DND-41 (cell line): ENCODE results near the gene ASPM.

Experiments
- ATAC-seq: fragments of 200-7000 bp; cut with Tn5 transposase; 3 replicates; pipeline ENCODE4 v1.9.1; 2021; ENCODE audit warnings: low read depth; ENCODE audit not compliant: insufficient read depth
- DNase-seq: peaks from one replicate; pipeline ENCODE4 v3.0.0-alpha.2; 2020
- H2AFZ ChIP-seq: 2 replicates; pipeline ENCODE4 v1.6.0; 2012; ENCODE audit warnings: low read depth, low read length
- H3K27ac ChIP-seq: 2 replicates; pipeline ENCODE4 v1.5.1; 2012; ENCODE audit warnings: low read length, inconsistent platforms
- H3K27me3 ChIP-seq: fragments of 200-600 bp; sonication (generic); 2 replicates; pipeline ENCODE4 v1.6.0; 2012; ENCODE audit warnings: low read length, mild to moderate bottlenecking, inconsistent platforms; ENCODE audit not compliant: insufficient read depth, poor library complexity
- H3K36me3 ChIP-seq: 2 replicates; pipeline ENCODE4 v1.5.1; 2012; ENCODE audit warnings: low read length, inconsistent platforms; ENCODE audit not compliant: insufficient read depth
- H3K4me1 ChIP-seq: 2 replicates; pipeline ENCODE4 v1.5.1; 2012; ENCODE audit warnings: mild to moderate bottlenecking, low read length; ENCODE audit not compliant: insufficient read depth
- H3K4me2 ChIP-seq: 2 replicates; pipeline ENCODE4 v1.6.0; 2012; ENCODE audit warnings: mild to moderate bottlenecking, moderate library complexity, low read length, inconsistent platforms; ENCODE audit not compliant: insufficient read depth
- H3K4me3 ChIP-seq, 2 experiments: fragments of 200-600 bp in 1 of 2; shearing (Covaris generic) in 1 of 2; 2 replicates each; pipeline ENCODE4 v1.5.1; 2012 to 2016; ENCODE audit warnings: inconsistent platforms in 2 of 2, low read length in 2 of 2, mild to moderate bottlenecking in 2 of 2, low read depth in 1 of 2, moderate library complexity in 1 of 2
- H3K79me2 ChIP-seq: 2 replicates; pipeline ENCODE4 v1.6.0; 2012; ENCODE audit warnings: low read length, inconsistent platforms; ENCODE audit not compliant: insufficient read depth
- H3K9ac ChIP-seq: 2 replicates; pipeline ENCODE4 v1.6.0; 2012; ENCODE audit warnings: low read depth, mild to moderate bottlenecking, inconsistent platforms, low read length, moderate library complexity
- H3K9me3 ChIP-seq: 2 replicates; pipeline ENCODE4 v1.5.1; 2012; ENCODE audit warnings: low read length, moderate library complexity, mild to moderate bottlenecking, inconsistent platforms; ENCODE audit not compliant: insufficient read depth, severe bottlenecking
- H4K20me1 ChIP-seq: 2 replicates; pipeline ENCODE4 v1.6.0; 2012; ENCODE audit warnings: low read length; ENCODE audit not compliant: insufficient read depth
- EZH2 ChIP-seq: IDR thresholded peaks from 3 replicates; pipeline ENCODE4 v1.6.1; 2012; ENCODE audit warnings: borderline replicate concordance, low read depth, mild to moderate bottlenecking, moderate library complexity, low read length, inconsistent platforms; ENCODE audit not compliant: severe bottlenecking
- TF ChIP-seq, protein P1 (sequence below): IDR thresholded peaks from 2 replicates; pipeline ENCODE4 v1.5.1; 2012; ENCODE audit warnings: borderline replicate concordance, low read length, moderate library complexity, mild to moderate bottlenecking; ENCODE audit not compliant: poor library complexity, severe bottlenecking; ENCODE audit errors: extremely low read depth

ASPM gene

DNA sequence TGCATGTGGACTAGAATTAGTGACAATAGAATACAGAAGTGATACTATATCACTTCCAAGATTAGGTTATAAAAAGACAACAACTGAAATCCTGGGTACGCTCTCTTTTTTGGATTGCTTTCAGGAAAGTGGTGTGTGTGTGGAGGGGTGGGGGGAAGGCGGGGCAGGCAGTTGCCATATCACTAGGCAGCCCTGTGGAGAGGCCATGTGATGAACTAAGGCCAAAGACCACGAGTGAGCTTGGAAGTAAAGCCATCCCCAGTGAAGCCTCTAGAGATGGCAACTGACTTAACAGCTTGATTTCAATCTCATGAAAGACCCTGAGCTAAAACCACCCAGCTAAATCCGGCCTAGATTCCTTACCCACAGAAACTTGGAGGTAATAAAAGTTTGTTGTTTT lies 6.2 kb upstream of the ASPM start:
- no peaks in the 10 kb centered on the region for H3K27me3 ChIP-seq
- DNase-seq (no peak), ATAC-seq (no peak)
- H3K4me2 ChIP-seq: no peak overlapping the region
- no peaks in the 10 kb centered on the region for H4K20me1 ChIP-seq
- TF ChIP-seq, protein P1, sequence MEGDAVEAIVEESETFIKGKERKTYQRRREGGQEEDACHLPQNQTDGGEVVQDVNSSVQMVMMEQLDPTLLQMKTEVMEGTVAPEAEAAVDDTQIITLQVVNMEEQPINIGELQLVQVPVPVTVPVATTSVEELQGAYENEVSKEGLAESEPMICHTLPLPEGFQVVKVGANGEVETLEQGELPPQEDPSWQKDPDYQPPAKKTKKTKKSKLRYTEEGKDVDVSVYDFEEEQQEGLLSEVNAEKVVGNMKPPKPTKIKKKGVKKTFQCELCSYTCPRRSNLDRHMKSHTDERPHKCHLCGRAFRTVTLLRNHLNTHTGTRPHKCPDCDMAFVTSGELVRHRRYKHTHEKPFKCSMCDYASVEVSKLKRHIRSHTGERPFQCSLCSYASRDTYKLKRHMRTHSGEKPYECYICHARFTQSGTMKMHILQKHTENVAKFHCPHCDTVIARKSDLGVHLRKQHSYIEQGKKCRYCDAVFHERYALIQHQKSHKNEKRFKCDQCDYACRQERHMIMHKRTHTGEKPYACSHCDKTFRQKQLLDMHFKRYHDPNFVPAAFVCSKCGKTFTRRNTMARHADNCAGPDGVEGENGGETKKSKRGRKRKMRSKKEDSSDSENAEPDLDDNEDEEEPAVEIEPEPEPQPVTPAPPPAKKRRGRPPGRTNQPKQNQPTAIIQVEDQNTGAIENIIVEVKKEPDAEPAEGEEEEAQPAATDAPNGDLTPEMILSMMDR: no peak
- no peak for TF ChIP-seq EZH2
- H3K4me1 ChIP-seq: peaks cover 3% of the 10 kb centered on the region
- no peaks in the 10 kb centered on the region for H3K36me3 ChIP-seq
- H3K9ac ChIP-seq: no peak overlapping the region
- no peak overlapping the region for H2AFZ ChIP-seq
- H3K79me2 ChIP-seq: no peaks in the 10 kb centered on the region
- no peak overlapping the region for H3K27ac ChIP-seq
- H3K4me3 ChIP-seq: no peak overlapping the region
- no peaks in the 10 kb centered on the region for H3K9me3 ChIP-seq

DNA sequence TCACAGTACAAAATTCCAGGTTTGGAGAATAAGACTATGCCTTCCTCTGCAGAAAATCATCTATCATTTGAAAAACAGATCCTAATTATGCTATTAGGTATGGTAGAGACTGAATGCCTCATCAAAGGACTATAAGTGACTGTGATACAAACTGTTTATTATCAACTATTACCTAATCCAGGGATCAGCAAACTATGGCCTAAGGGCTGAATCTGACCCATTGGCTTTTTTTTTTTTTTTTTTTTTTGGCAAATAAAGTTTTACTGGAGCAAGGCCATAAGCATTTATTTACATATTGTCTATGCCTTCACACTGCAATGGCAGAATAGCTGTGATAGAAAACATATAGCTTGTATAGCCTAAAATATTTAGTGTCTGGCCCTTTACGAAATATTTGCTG lies 4.7 kb upstream of the ASPM start:
- peaks cover 10% of the 10 kb centered on the region for H3K4me1 ChIP-seq
- H4K20me1 ChIP-seq: no peaks in the 10 kb centered on the region
- H2AFZ ChIP-seq: no peak overlapping the region
- no peak overlapping the region for H3K27ac ChIP-seq
- DNase-seq (no peak), ATAC-seq (no peak)
- no peak overlapping the region for H3K9ac ChIP-seq
- no peak overlapping the region for H3K4me3 ChIP-seq
- no peaks in the 10 kb centered on the region for H3K9me3 ChIP-seq
- peaks cover 3% of the 10 kb centered on the region for H3K79me2 ChIP-seq
- H3K4me2 ChIP-seq: no peak overlapping the region
- no peaks in the 10 kb centered on the region for H3K27me3 ChIP-seq
- TF ChIP-seq, protein P1: no peak
- TF ChIP-seq EZH2: no peak
- no peaks in the 10 kb centered on the region for H3K36me3 ChIP-seq

DNA sequence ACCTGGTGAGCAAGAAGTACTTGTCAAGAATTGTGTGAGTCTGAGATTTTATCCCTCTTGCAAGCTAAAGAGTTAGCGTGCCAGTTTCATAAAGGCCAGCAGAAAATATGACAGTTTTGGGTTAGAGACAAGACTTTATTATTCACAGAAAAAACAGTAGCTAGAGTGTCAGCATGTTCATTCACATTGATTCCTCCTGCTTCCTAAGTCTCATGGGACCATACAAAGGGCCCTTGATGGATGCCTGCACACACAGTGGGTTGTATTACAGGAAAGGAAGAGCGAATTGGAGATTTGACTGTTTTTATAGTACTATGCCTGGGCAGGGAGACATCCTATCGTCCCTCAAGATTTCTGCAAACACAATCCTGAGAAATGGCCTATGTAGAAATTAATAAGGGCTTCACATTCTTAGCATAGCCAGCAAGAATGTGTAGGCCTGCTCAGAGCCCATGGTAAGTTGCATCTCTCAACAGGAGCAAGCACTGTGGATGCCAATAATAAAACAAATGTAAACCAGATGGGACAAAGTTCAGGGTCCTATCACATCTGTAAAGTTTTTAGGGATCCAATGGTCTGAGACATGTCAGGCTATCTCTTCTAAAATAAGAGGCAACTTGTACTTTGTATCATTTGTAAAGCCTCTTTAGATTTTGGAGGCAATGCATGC lies 4.0 kb upstream of the ASPM start:
- TF ChIP-seq EZH2: no peak
- TF ChIP-seq, protein P1: no peak
- no peak overlapping the region for H3K9ac ChIP-seq
- H3K4me3 ChIP-seq: no peak overlapping the region
- H3K79me2 ChIP-seq: peaks cover 10% of the 10 kb centered on the region
- peaks cover 10% of the 10 kb centered on the region for H3K4me1 ChIP-seq
- no peak overlapping the region for H3K27ac ChIP-seq
- DNase-seq: no peak
- no peaks in the 10 kb centered on the region for H3K36me3 ChIP-seq
- H3K27me3 ChIP-seq: no peaks in the 10 kb centered on the region
- ATAC-seq: no peak
- no peak overlapping the region for H3K4me2 ChIP-seq
- H3K9me3 ChIP-seq: no peaks in the 10 kb centered on the region
- no peak overlapping the region for H2AFZ ChIP-seq
- H4K20me1 ChIP-seq: no peaks in the 10 kb centered on the region
